Stimulated activated CD4-positive, alpha-beta T cell treated with anti-CD3 and anti-CD28 coated beads, TNF-alpha, amount 100 ng/mL, for 48 hours (primary cell): Measurements from ENCODE around the gene MARCHF3.
A peak's percentile ranks its signal among the peaks of the same experiment; 100 is the strongest.
"Not testable (repeated sequence)": the region's sequence is repeated elsewhere in the genome, so short reads cannot be mapped to it uniquely, and the experiment has no call there.

Source experiments
- DNase-seq, 3 donors: peaks; one replicate each; pipeline ENCODE4 v3.0.0-alpha.2; 2020; ENCODE audit warnings: low read depth in 3 of 3

Gene MARCHF3, protein sequence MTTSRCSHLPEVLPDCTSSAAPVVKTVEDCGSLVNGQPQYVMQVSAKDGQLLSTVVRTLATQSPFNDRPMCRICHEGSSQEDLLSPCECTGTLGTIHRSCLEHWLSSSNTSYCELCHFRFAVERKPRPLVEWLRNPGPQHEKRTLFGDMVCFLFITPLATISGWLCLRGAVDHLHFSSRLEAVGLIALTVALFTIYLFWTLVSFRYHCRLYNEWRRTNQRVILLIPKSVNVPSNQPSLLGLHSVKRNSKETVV

DNA sequence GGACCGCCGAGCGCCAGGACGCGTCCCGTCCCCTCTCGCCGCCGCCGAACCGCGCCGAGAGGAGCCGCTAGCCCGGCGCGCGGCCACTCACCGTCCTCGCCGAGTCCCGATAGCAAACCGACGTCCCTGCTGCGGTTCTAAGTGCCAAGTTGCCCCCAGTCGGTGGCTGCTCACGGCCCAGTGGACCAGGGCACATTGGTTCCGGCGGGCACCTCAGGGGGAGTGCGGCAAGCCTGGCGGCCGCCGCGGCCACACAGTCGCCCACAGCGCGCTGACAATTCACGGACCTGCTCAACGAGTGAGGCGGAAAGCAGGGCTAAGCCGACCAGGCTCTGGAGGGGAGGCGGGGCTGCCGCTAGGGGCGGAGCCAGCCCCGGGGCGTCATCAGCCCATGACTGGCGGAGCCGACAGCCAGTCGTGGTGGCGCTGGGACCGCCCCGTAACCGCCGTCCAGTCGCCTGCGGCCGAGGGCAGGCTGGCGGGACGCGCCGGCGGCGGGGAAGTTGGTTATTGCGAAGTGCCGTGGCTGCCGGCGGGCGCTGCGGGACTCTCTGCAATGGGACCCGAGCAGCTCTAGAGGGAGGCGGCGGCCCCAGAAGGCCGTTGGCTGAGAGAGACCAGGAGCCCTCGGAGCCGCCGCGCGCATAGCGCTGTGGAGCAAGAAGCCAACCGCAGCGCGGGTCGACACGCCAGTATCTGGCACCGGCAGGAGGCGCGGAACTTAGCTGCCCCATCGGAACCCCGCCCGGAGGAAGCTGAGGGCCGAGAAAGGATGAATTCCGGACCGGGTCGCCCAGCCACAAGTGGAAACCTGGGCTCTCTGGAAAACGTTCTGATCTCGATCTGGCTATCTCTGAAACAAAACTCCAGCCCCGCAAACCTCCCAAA, at the start of gene MARCHF3:
Gene MARCHF3 (minus strand): TSS at position 300 of the 888 bp plus-strand sequence. CDS start 112,387 bp downstream, outside the sequence.
- DNase-seq, result peak; percentile 82 to 90 (median 86)

GRCh38 chr5:127079994-127080491, 49.7 kb upstream of the MARCHF3 start:
- DNase-seq, result no peak

DNA sequence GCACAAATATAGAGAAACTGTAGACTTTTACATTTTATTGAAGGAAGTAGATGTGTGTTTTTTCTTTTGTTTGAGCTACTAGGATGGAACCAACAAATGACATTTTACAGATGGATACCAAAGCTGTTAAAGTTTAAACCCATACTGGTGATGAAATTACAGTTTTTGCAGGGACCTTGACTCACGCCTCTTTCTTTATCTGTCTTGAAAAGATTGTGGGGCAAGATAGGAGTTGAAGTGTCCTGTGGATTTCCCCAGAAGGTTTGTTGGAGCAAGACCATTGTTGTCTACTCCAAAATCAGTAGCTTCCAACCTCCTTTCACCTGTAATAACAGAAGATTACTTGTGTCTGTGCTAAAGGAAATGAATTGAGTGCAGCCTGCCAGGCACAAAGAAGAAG, 47.0 kb upstream of the MARCHF3 start:
- no peak for DNase-seq

DNA sequence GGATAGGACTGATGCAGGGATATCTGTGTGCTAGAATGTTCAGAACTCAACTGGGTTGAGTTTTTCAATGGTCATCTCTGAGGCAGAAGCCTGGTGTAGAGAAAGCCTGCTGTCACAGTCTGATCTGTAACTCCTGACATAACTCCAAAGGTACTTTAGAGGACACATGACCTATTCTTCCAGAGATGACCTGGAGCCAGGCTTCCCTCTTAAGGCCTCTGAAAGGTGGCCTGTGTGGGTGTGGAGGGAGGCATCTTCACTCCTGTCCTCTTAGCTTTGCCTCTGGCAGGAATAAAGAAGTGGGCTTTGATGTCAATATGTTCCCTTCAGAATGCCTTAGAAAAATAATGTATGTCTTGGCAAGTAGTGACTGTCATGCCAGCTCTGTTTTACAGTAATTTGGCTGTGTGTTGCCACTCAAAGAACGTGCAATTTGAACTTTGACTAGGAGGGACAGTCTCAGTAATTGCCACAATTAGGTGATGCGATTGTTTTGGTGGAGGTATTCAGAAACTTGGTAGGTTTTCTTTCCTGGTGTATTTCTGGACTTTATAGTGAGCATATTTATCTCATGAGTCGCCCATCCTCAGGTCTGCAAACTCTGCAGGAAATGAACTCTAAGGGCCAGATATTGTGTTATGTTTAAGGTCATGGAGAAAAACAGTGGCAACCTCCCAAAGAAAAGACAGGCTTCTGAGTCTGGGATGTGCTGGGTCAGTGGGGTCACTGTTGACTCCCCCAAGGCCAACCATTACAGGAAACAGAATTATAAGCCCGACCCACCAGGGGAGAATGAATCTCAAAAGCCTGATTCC, 46.2 kb upstream of the MARCHF3 start:
- no peak for DNase-seq

DNA sequence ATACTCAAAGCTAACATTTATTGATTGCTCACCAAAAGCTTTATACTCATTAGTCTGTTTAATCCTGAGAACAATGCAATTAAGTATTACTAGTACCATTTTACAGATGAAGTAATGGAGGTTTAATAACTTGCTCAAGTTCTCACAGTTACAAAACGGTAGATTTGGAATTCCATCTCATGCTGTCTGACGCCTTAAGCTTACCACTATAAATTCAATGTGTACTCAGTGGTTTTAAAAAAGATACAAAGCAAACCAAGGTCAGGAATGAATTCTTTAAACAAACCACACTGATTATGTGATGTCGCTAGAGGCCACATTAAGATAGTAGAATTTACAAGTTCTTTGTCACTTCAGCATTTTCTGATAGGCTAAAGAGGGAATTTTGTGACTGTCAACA, 44.1 kb upstream of the MARCHF3 start:
- DNase-seq, result no peak

DNA sequence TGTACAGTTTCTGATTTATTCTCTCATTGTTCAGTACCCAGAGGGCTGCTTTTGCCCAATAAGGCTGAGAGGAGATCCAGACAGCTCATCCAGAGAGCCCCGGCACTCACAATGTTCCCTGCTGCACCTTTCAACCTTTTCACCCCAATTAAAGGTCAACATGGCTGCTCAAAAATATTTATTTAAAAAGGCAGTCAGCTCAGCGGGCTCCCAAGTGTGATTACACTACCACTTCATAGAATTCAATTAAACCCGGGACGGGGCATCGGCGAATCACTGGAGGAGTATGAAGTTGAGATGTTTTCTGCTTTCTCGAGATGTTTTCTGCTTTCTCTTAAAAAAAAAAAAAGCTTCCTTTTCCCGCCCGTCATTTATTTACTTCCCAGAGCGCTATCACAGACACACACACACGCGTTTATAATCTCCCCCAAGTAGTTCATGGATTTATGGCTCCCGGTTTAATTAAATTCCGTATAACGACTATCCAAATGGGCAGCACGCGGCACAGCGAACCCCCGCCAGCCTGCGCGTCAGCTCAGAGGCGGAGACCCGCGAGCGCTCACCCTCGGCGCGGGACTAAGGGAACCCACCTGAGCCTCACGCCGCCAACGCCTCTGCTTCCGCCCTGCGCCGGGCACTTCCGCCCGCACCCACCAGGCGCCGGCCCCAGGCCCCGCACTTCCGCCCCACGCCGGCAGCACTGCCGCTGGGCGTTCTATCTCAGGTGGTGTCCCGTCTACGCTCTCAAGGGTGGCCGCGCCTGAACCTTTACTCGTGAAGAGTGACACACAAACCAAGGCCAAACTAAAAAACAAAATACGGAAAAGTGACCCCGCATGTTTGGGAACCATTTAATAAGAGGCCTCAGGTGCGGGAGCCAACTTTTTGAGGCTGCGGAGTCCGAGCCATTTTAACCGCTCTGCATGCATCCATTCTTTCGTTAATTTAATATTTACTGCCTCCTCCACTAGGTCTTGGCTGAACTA, 42.8 kb upstream of the MARCHF3 start, which contains the start of gene C5orf63:
Gene C5orf63 (minus strand): TSS at position 642 of the 986 bp plus-strand sequence. CDS start 14,507 bp downstream, outside the sequence.
- peak; percentile 53 to 64 (median 56) for DNase-seq

- DNase-seq, result no peak
Observed at GRCh38 chr5:127070243-127070642, 39.9 kb upstream of the MARCHF3 start.

- no peak for DNase-seq
Observed at GRCh38 chr5:127068493-127069214, 38.3 kb upstream of the MARCHF3 start.

DNA sequence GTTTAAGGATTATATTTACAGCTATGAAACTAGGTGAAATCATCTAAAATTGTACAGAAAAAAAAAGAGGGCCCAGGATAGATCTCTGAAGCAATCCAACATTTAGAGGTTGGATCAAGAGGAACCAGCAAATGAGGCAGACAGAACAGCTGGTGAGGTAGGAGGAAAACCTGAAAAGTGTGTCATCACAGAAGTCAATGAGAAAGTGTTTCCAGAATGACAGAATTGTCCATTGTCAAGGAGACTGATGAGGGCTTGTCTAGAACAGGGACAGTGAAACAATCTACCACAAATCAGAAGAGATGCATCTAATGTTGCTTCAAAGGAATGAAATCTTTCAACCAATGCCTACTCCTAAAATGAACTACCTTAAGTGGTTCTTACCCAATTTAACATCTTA, 36.4 kb upstream of the MARCHF3 start:
- no peak for DNase-seq

DNA sequence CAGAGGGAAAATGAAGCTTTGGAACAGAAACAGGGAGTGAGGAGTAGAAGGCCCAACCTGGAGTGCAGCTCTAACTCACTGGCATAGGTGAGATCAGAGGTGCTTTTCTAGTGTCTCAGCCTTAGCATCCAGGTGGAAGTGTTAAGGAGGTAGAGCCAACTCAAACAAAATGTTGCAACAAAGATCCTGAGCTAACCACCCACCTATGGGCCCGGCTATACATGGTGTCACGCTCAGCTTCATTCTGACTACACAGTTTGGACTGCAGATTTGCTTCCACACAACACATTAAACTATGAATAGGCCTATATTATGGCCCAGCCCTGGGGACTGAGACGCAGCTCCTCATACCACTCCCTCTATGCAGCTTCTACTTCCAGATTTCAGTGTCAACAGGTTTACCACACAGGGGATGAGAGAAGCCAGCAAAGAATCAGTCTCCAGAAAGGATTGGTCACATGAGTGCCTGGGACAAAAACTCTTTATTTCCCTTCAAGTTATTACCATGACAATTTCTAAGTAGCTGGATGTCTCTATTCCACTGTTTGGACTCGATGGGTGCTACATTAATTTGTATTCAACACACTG, 34.0 kb upstream of the MARCHF3 start:
- DNase-seq, result no peak

GRCh38 chr5:127063257-127063913, 33.0 kb upstream of the MARCHF3 start:
- DNase-seq, result no peak

- no peak for DNase-seq
Observed at GRCh38 chr5:127061956-127062355, 31.6 kb upstream of the MARCHF3 start.

GRCh38 chr5:127061537-127061936, 31.2 kb upstream of the MARCHF3 start:
- DNase-seq, result no peak

- no peak for DNase-seq
Observed at GRCh38 chr5:127060470-127060985, 30.2 kb upstream of the MARCHF3 start.

DNA sequence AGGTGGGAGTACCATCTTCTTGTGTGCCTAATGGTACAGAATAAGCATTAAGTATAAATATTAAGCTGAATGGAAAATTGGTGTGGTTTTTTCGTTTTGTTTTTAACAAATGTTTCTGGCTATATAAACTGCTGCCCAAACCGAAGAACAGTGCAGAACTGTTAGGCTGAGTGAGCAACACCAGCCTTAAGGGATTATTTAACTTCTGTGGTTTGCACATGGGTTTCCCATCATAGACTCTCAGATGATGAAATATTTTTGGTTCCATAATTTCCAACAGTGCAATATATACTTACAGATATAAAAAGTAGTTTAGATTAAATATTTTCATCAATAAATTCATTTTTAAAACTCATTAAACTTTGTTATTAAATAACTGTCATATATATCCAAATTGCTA, 26.5 kb upstream of the MARCHF3 start:
- DNase-seq, result no peak

DNA sequence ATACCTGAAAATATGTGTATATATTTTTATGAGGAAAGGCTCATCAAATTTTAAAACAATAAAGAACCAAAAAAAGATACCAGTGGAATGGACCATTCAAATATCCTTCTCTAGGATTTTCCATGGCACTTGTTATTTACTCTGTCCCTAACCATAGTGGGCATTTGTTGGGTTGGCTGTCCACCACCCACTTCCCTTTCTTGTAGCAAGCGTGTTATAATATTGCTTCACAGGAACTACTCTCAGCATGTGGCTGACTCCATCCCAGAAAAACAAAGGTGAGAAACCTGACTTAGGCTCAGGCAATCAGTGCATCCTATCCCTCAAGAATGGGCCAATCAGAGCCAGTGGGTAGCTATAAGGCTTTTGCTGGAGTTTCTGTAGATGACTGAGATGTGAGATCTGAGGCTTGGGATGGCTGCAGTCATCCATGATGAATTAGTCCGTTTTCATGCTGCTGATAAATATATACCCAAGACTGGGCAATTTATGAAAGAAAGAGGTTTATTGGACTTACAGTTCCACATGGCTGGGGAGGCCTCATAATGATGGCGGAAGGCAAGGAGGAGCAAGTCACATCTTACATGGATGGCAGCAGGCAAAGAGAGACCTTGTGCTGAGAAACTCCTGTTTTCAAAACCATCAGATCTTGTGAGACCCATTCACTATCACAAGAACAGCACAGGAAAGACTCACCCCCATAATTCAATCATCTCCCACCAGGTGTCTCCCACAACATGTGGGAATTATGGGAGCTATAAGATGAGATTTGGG, 25.7 kb upstream of the MARCHF3 start:
- DNase-seq, result no peak

- not testable (repeated sequence) for DNase-seq
Observed at GRCh38 chr5:127053551-127053950, 23.2 kb upstream of the MARCHF3 start.

- no peak for DNase-seq
Observed at GRCh38 chr5:127053049-127053448, 22.7 kb upstream of the MARCHF3 start.
